ENCODE measurements around the gene VPS45.
A peak's percentile ranks its signal among the peaks of the same experiment; 100 is the strongest.
"Not testable (repeated sequence)": the region's sequence is repeated elsewhere in the genome, so short reads cannot be mapped to it uniquely, and the experiment has no call there.

The VPS45 gene

DNA sequence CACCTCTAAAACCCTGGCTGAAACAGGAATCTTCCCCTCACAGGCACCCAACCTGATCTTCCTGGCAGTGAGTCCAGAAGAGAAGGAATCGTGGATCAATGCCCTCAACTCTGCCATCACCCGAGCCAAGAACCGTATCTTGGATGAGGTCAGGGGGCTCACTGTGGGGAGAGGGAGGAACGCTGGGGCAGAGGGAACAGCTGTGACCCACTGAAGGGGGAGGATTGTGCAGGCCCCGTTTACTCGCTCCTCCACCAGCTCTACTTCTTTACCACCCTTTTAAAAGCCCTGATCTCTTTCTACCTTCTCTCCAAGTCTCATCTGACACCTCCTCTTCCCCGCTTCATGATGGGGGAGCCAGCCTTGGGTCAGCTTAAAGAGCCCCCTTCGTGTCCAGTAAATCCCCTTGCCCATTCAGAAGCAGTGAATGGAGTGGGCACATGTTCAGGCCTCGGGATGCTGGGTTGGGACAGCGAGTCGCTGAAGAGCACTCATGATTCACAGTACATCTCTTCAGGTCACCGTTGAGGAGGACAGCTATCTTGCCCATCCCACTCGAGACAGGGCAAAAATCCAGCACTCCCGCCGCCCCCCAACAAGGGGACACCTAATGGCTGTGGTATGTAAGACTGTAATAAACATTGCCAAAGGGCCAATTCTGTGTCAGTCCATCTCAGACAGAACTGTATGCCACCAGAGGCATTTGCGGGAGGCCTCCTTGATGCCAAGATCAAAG is 89.5 kb downstream of the VPS45 start:
- no peak for DNase-seq (ENCODE audit: low read depth in 2 of 2, low spot score in 1 of 2)

DNA sequence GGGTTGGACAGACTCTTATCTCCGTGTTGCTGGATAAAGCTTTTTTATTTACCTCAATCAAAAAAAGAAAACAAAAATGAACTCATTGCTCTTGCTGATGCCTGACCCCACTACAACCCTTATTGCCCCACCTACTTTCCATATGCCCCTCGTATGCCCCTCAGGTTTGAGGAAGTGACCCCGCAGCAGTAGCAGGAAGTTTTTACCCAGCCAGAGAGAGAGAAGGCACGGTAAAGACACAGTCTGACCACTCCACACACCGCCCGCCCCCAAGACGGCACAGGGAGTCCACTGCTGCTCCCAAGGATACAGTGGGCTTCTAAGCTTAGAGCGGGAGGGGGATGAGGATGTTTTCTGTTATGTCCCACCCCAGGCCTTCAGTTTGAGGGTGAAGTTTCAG is 92.0 kb downstream of the VPS45 start:
- DNase-seq (ENCODE audit: low read depth in 2 of 2, low spot score in 1 of 2), result no peak

DNA sequence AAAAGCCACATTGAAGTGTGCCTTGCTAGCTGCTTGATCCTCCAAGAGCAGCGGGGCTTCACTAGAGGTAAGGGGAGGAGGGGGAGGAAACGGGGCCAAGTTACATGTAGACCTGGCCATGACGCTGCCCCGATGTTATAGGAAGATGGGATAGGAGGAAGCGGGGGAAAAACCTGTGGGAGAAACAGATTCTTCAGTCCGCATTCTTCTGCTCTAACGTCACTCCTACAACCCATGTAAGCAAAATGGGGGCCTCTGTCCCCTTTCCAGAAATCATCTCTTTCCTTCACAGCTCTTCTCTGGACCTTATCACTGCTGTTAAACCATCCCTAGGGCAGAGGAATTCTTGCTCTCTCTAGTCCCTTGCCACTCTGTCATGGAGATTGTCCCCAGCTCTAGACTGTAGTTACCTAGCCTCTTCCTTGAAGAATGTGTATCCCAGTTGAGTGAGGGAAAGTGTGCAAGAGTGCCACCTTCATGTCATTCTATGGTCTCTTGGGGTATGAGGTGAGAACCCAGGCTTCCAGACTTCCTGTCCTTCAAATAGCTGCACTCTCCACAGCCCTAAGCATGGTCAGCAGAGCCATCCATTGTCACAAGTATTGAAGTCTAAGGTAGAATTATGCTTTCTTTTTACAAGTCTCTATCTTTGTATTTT is 93.5 kb downstream of the VPS45 start:
- DNase-seq (ENCODE audit: low read depth in 2 of 2, low spot score in 1 of 2), result no peak

DNA sequence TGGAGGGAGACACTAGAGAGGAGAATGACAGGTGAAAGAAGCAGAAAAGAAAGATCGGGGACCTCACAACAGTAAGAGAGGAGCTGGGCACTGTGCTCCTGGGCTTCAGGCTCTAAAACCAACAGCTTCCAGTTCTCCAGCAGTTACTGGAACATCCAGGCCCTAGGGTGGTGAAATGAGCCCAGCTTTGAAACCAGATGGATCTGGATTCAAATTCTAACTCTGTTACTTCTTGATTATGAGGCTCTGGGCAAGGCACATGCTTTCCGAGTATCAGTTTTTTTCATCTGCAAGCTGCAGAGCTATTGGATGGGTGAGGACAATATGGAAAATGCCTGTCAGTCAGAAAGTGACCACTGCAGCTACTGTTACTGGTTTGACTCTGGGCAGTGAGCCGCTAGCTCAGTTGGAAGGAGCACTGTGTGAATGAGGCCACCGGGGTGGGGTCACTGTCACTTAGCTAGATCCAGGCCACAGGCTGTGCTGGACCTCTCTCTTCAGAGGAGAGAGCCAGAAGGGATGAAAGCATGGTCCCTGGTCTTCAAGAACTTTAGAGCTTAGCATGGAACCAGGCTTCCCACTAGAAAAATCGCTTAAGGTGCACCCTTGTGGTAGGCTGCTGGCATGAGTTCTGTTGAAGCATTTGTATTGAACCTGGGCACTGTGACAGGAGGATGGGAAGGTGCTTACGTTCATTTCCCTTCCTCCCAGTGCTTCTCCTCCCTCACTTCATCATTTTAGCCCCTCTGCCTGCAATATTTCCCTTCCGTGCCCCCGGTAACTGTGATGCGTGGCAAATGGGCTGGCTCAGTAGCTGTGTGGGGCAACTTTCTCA is 94.4 kb downstream of the VPS45 start:
- DNase-seq (ENCODE audit: low read depth in 2 of 2, low spot score in 1 of 2), result no peak

DNA sequence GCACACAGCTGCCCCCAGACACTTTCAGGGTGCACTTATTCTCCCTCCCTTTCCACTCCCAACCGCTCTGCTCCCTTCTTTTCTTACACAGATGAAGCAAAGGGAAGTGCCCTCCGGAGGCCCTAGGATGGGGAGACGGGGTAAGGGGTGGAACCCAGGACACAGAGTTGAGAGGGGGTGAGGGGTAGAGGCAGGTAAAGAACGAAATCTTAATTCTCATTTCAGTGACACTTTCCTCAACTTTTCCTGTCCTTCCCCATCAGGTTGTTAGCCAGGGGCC is 94.9 kb downstream of the VPS45 start:
- DNase-seq (ENCODE audit: low read depth in 2 of 2, low spot score in 1 of 2), result no peak

DNA sequence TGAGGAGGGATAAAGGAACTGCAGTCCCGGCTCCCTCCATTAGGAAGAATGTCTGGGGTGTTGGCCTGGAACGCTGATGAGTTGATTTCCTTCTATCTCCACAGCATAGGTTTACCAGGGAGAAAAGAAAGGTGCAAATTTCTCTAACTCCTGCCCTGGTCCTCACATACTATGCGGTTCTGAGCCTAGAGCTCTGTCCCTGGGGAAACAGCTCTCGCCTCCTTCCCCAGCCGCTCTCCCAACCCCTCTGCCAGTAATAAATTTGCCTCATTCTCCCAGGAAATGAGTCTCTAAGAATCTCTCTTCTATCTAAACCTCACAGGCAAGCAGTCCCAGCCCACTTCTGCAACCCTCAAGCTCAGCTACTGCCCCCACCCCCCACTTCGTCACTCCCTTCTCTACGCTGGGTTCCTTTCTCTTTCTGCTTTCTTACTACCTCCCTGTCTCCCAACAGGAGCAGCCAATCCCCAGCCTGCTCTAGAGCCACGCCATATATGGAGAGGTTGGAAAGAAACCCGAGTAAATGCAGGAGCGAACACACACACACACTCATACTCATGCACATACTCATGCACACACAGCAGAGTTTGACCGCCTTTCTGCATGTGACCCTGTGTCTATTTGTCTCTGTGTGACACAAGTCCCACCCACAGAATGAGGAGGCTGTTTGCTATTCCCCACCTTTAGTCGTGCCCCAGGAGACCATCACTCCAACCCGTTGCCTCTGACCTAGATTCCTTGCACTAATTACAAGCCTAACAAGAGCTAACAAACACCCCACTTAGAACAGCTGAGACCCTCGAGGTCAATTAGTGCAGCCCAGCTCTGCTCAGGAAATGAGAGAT is 95.5 kb downstream of the VPS45 start:
- no peak for DNase-seq (ENCODE audit: low read depth in 2 of 2, low spot score in 1 of 2)

DNA sequence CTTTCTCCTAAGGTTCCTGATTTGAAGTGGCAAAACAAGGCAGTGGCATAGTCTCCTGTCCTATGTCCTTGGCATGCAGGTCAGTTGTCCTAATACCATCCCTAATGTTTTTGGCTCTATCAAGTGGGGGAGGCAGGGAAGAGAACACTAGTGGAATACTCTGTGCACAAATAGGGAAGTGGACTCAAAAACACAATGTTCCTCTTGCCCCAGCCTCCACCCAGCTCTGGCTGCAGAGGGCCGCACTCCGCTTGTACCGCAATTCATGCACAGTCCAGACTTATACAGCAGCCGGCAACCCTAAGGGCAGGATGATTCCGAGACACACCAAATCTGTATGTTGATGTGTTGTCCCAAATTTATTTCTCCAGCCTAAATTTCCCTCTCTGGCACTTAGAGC is 96.6 kb downstream of the VPS45 start:
- no peak for DNase-seq (ENCODE audit: low read depth in 2 of 2, low spot score in 1 of 2)

DNA sequence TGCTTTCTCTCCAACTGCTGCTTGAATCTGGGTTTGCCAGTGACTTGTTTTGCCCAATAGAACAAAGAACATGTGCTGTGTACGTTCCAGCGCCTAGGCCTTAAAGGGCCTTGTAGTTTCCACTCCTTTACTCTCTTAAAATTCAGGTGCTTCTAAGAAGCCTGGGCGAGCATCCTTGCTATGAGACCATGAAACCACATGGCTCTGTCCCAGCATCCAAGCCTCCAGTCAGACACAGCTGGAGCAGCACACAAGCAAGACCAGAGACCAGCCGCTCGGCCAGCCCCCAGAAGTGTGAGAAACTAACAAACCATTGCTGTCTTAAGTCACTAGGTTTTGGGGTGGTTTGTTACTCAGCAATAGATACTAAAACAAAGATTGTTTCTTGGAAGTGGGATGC is 97.2 kb downstream of the VPS45 start:
- DNase-seq (ENCODE audit: low read depth in 2 of 2, low spot score in 1 of 2), result no peak

DNA sequence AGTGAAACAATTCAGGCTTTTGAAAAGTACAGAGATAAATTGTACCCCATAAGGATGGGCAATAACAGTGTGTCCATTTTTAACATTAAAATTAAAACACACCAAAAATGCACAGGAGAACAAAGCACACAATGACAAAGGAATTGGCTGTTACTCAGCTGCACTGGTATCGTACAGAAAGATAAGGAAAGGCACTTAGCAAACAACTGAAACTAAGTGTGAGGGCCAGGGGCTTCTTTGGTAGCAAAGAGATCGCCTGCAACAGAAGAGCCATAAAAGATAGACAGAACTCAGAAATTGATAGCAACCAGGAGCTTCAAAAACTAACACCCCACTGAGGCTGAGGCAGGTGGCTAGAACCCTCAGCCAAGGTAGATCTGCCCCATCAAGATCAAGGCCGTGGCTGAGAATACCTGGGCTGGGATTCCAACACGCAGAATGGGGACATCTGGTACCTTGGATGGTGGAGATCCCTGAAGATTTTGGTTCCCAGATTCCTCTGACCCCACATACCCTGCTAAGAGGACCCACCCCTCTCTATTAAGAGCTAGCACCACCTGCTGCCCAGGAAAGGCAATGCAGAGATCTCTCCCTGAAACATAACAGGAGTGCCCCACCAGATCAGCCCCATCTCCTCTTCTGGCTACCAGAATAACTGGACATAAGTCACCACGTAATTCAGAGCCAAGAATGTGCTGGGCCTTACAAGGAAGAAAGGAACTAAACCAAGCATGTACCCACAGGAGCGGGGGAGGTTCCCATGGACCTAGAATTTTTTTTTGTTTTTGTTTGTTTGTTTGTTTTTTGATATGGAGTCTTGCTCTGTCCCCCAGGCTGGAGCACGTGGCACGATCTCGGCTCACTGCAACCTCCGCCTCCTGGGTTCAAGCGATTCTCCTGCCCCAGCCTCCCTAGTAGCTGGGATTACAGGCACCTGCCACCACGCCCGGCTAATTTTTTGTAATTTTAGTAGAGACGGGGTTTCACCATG is 98.3 kb downstream of the VPS45 start:
- DNase-seq (ENCODE audit: low read depth in 2 of 2, low spot score in 1 of 2), result peak in 1 of 2 donors; percentile 26

DNA sequence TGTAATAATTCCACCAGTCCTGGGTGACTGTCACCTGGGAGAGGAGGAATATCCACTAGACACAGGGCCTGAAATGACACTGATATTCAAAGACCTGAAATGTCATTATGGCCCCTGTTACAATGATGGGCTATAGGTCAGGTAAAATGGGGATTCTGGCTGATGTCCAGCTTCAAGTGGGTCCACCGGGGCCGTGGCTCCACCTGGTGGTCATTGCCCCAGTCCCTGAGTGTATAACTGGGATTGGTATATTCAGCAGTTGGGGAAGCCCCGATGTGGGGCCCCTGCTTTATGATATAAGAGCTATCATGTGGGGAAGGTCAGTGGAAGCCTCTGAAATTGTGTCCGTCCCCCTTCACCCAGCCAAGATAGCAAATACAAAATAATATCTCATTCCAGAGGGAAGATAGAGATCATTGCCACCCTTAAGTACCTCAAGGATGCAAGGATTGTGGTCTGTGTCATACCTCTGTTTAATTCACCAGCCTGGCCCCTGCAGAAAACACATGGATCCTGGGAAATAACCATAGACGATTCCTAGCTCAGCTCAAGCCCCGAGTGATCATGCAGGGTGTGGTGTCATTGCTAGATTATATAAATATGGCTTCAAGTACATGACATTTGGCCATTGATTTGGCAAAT is 101.5 kb downstream of the VPS45 start:
- peak in 1 of 2 donors; percentile 42 for DNase-seq (ENCODE audit: low read depth in 2 of 2, low spot score in 1 of 2)

DNA sequence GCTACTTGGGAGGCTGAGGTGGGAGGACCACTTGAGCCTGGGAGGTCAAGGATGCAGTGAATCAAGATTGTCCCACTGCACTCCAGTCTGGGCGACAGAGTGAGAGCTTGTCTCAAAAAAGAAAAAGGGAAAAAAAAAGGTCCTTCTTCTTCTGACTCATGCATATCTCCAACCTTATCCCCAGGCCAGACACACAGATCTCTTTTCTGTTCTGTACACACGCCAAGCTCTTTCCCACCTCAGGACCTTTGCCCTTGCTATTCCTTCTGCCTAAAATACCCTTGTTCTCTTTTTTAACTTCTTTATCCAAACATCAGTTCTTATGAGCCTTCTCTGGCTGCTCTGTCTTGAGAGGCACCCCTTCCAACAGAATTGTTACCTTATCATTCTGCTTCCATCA is 104.2 kb downstream of the VPS45 start:
- no peak for DNase-seq (ENCODE audit: low read depth in 2 of 2, low spot score in 1 of 2)

DNA sequence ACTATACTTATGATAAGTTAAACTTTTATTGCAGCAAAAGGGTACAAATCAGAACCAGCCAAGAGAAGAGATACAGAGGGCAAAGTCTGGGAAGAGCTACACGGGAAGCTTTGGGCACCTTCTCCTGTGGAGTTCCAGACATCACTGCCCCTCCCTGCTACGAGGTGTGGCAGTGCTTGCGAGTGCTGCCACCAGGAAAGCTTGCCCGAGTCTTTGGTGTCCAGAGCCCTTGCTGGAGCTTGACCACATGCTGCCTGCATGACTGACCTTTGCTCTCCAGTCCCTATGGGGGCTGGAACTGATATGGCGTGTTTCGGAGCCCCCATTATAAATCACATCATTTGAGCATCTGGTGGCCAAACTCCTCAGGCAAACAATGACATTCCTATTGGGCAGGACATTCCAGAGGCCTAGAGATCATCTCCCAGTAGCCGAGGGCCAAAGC is 105.6 kb downstream of the VPS45 start:
- no peak for DNase-seq (ENCODE audit: low read depth in 2 of 2, low spot score in 1 of 2)

DNA sequence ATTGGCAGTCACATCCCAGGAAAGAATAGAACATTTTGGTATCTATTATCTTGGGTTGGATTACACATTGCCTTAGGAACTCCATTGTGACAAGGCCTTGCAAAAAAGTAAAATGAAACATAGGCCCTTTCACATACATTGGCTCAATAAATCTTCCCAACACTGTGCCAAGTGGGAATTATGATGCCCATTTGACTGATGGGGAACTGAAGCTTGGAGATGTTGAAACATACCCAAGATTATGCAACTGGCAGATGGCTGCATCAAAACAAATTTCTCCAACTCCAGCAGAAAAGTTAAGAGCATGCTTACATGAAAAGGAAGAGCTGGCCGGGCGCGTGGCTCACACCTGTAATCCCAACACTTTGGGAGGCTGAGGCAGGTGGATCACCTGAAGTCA is 109.0 kb downstream of the VPS45 start:
- DNase-seq (ENCODE audit: low read depth in 2 of 2, low spot score in 1 of 2), result no peak

DNA sequence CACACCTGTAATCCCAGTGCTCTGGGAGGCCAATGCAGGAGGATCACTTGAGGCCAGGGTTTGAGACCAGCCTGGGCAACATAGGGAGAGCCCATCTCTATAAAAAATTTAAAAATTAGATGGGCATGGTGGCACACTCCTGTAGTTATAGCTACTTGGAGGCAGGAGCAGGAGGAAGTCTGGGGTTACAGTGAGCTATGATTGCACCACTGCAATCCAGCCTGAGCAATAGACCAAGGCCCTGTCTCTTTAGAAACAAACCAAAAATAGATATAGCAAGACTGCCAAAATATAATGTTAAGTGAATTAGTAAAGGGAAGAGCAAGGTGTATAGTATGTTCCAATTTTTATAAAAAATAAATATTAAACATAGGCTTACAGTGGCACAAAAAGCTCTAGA is 111.0 kb downstream of the VPS45 start:
- no peak for DNase-seq (ENCODE audit: low read depth in 2 of 2, low spot score in 1 of 2)

DNA sequence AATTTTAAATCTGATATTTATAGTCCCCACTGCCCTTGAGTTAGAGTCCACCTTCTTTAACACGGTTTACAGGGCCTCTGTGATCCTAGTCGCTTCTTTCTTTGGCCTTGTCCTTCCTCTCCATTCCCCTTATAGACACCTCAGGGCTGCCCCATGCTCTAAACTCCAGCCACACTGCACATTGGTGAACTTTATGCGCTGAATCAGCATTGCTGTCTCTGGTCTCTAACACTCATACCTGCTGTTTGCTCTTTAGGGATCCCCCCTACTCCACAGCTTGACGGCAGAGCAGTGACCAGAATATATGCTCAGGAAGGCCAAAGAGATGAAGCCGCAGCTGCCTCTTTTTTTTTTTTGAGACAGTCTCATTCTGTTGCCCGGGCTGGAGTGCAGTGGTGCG is 112.3 kb downstream of the VPS45 start:
- DNase-seq (ENCODE audit: low read depth in 2 of 2, low spot score in 1 of 2), result no peak

DNA sequence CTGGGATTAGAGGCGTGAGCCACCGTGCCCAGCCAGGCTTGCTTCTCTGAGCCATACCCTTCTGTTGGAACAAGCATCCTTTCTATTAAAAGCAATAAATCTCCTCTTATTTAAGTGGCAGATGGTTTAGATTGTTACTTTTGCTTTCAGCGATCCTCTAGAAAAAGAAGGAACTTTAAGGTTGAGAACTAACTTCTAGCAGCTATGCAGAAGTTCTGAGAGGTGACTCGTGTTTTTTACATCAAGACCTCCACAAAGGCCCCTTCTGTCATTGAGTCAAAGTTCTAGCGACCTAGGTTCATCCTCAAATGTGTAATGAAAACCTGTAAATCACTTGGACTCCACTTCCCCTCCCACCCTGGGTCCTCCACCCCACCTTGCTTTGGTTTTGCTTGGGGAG is 112.9 kb downstream of the VPS45 start:
- DNase-seq (ENCODE audit: low read depth in 2 of 2, low spot score in 1 of 2), result no peak

DNA sequence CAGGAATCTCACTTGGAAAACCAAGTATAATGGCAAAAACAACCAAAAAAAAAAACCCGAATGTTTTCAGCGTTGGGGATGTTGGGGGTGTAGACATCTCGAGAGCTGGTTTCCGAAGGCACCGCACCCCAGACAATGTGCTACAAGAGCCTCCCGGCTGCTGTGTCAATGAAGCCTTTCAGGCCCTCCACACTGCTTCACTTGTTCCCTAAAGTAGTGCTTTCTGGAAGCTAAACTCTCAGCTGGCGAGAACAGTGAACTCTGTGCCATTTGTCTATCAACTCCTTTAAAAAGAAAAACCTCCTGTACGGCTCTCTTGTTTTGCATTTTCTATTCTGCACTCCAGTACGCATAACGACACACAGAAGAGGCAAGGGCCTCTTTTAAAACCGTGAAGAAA is 114.7 kb downstream of the VPS45 start:
- no peak for DNase-seq (ENCODE audit: low read depth in 2 of 2, low spot score in 1 of 2)

DNA sequence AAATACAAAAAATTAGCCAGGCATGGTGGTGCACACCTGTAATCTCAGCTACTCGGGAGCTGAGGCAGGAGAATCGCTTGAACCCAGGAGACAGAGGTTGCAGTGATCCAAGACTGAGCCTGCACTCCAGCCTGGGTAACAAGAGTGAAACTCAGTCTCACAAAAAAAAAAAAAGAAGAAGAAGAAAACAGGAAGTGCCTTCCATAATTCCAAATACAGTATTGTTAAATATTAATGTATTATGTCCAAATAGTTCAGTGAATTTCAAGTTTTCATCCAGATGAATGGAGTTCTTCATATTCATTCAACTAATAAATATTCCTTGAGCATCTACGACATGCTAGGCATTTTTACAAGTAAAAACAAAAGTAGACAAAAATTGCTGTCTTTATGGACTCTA is 115.5 kb downstream of the VPS45 start:
- DNase-seq (ENCODE audit: low read depth in 2 of 2, low spot score in 1 of 2), result no peak

DNA sequence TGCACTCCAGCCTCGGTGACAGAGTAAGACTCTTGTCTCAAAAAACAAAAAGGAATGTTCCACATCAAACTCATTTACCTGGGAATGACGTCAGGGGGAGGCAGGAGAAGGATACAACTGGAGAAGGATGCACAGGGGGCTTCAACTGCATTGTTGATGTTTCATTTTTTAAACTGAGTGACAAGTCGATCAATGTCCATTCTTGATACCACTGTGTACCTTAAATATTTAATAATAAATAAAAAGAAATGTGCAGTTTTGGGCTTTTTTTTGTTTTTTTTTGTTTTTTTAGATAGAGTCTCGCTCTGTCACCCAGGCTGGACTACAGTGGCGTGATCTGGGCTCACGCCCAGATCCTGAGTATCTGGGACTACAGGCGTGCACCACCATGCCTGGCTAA is 117.9 kb downstream of the VPS45 start:
- DNase-seq (ENCODE audit: low read depth in 2 of 2, low spot score in 1 of 2), result no peak

DNA sequence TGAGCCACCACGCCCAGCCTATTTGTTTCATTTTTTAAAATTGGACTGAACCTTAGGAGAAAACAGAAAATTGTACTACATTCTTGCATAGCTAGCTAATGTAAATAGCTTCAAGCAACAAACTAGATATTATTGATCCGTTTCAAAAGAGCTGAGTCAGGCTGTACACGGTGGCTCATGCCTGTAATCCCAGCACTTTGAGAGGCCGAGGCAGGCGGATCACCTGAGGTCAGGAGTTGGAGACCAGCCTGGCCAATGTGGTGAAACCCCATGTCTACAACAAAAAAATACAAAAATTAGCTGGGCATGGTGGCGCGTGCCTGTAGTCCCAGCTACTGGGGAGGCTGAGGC is 118.8 kb downstream of the VPS45 start:
- DNase-seq (ENCODE audit: low read depth in 2 of 2, low spot score in 1 of 2), result not testable (repeated sequence)

Measured in stimulated activated CD8-positive, alpha-beta memory T cell treated with anti-CD3 and anti-CD28 coated beads, Interleukin-4, amount 100 ng/mL, for 1 hour (primary cell).